ENCODE measurements around the gene ZFP62. TPM values are rescaled to one million over a fixed set of nuclear protein-coding genes. Genes with fewer than 3 reads are reported as not detected.

ZFP62 gene
- total RNA-seq, 1 donor from 2014 or later: 28.4 TPM

- peak; percentile 96 for DNase-seq
These were observed 50.7 kb downstream of the ZFP62 start for GRCh38 chr5:180810210-180810958.

GRCh38 chr5:180809403-180810209, 51.5 kb downstream of the ZFP62 start:
- DNase-seq: peak; percentile 93

- no peak for DNase-seq
These were observed 52.5 kb downstream of the ZFP62 start for GRCh38 chr5:180808461-180809000.

GRCh38 chr5:180807654-180808414, 53.2 kb downstream of the ZFP62 start:
- no peak for DNase-seq

- DNase-seq: no peak
These were observed 54.0 kb downstream of the ZFP62 start for GRCh38 chr5:180807046-180807445.

- DNase-seq: no peak
These were observed 54.6 kb downstream of the ZFP62 start for GRCh38 chr5:180806351-180807011.

GRCh38 chr5:180804129-180804618, 56.9 kb downstream of the ZFP62 start:
- DNase-seq: no peak

- peak; percentile 51 for DNase-seq
These were observed 57.6 kb downstream of the ZFP62 start for GRCh38 chr5:180803181-180804128.

- DNase-seq: peak; percentile 82
These were observed 58.5 kb downstream of the ZFP62 start, which contains the start of gene MGAT1 for GRCh38 chr5:180802325-180803180. Gene MGAT1, minus strand, starts transcription at chr5:180802806. Its CDS starts 9,835 bp downstream, at chr5:180792971.

GRCh38 chr5:180801596-180802324, 59.3 kb downstream of the ZFP62 start:
- DNase-seq: no peak

GRCh38 chr5:180799902-180800801, 60.9 kb downstream of the ZFP62 start:
- no peak for DNase-seq

GRCh38 chr5:180799194-180799593, 61.9 kb downstream of the ZFP62 start:
- DNase-seq: no peak

GRCh38 chr5:180798193-180798592, 62.9 kb downstream of the ZFP62 start:
- no peak for DNase-seq
